ENCODE measurements around the gene RETN.

The RETN gene

GRCh38 chr19:7685546-7686445 lies 16.9 kb downstream of the RETN start:
- DNase-seq (ENCODE audit: low spot score), result no peak

GRCh38 chr19:7687177-7687576 lies 18.3 kb downstream of the RETN start:
- no peak for DNase-seq (ENCODE audit: low spot score)

DNA sequence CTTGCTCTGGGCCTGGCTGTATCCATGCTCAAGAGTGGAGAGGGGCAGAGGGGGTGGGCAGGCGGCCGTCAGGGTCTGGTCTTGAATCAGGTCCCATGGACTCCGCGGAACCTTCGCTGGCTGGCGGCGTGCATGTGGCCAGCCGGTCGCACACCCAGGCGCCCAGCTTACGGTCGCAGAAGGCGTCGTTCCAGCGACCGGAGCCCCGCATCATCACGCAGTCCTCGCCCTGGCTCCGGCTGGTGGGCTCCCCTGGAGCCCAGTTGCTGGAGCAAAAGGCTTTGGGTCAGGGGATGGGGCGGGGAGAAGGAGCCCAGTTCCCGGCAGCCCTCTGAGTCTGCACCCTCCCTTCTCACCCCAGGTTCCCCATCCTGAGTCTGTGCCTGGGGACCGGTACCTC lies 20.3 kb downstream of the RETN start:
- no peak for DNase-seq (ENCODE audit: low spot score)

GRCh38 chr19:7690779-7691258 lies 22.0 kb downstream of the RETN start:
- no peak for DNase-seq (ENCODE audit: low spot score)

- DNase-seq (ENCODE audit: low spot score), result no peak
Observed at GRCh38 chr19:7691497-7691896, 22.6 kb downstream of the RETN start.

DNA sequence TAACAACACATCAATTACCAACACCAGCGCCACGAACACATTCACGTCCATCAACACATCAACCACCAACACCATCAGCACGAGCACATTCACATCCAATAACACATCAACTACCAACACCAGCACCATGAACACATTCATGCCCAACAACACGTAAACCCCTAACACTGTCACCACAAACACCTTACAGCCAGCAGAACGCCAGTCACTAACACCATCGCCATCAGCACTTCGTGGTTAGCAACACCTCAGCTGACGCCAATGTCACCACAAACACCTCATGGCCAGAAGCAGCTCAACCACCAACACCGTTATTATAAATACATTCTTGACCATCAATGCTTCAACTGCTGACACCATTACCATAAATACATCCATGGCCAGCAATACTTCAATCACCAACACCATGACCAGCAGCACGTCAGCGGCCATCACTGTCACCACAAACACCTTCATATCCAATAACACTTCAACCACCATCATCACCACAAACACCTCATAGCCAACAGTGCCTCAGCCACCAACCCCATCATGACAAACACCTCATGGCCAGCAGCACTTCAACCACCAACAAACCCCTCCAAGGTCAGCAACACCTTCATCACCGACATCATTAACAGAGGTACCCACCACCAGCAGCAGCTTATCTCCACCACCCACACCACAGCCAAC lies 23.7 kb downstream of the RETN start:
- DNase-seq (ENCODE audit: low spot score), result no peak

DNA sequence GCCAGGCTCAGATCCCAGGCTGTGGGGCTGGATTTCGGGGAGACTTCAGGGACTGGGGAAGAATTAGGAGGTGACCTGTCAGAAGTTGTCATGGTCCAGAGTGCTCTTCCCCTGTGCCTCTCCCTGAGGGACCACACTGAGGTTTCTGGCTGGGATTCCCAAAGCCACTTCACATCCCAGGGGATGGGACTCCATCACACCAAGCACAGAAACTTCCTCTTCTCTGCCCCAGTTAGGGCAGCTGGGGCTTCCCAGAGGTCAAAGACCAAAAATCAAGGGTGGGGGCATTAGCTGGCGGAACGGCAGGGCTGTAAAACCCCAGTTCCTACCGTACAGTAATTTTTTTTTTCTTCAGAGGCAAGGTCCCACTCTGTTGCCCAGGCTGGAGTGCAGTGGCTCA lies 25.6 kb downstream of the RETN start:
- no peak for DNase-seq (ENCODE audit: low spot score)

- DNase-seq (ENCODE audit: low spot score), result no peak
Observed at GRCh38 chr19:7697721-7698287, 29.0 kb downstream of the RETN start.

- no peak for DNase-seq (ENCODE audit: low spot score)
Observed at GRCh38 chr19:7698583-7698982, 29.7 kb downstream of the RETN start.

DNA sequence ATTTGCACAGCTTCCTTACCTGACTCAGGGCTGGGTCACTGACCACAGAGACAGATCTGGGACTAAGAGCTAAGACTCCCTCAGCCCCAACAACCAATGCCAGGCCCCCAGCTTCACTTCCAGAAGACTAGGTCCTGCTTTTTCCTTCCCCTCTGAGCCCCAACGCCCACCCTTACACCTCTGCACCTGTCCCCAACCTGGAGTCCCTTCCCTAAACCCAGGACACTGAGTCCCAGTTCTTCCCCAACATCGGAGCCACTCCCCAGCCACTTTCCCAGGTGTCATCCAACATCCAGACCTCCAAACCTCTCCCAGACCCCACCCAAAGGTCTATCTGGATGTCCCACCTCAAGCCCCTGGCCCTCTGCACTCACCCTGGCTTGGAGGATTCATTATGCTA lies 30.2 kb downstream of the RETN start:
- DNase-seq (ENCODE audit: low spot score), result no peak

DNA sequence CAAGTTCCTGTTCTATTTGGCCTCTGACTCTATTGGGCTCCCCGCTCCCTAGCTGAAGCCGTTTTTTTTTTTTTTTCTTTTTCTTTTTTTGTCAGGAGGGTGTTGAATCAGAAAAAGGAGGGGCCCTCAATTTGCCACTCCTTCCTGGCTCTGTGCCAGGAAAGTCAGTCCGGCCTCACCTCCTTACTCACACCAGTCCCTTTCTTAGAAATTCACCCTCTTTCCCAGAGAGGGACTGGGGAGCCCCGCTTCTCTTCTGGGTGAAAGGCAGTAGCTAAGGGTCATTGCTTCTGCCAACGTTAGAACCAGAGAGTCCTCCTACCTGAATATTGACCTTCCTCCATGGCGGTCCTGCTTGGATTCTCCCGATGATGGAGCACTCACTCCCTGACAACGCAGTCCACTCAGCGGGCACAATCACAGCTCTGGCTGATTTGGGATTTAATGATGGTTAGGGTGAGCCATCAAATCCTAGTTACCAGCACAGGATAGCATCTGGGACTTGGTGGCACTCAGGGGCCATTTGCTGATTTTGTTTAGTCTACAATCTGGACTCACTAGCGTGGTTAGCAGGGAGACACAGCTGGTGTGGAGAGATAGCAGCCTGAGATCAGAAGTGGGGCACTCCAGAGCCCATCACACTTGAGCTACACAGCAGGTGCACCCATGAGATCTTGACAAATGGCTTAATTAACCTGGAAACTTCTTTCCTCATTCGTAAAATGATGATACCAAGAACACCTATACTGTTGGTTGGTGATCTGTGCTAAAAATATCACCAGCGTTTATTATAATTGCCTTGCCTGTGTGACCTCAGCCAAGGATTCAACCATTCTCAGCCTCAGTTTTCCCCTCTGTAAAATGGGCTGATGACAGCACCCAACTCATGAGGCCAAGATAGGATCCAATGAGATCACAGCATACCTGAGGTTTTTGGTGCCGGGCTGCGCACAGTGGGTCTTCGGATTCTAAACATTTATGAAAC lies 30.9 kb downstream of the RETN start:
- DNase-seq (ENCODE audit: low spot score), result no peak

DNA sequence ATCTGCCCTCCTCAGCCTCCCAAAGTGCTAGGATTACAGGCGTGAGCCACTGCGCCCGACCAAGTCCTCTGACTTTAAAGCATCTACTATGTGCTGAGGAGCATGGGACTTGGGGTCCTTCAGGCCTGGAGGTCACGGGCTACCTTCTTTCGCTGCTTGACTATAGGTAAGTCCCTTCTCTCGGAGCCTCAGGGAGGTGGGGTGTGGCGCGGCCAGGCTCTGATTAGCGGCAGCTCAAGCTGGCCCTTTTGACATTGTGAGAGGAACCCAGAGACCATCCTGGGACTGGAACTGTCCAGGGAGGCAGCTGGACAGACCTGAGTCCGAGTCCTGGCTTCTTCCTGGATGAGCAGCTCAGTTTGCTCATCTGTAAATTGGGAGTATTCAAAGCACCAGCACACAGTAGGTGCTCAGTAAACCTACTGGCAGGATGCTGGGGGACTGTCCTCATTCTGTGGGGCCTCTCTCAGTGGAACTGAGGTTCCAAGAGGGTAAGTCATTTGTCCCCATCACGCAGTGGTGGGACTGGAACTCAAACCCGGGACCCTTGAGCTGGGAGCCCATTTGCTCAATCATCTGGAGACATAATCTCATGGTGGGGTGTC lies 32.3 kb downstream of the RETN start:
- DNase-seq (ENCODE audit: low spot score), result no peak

DNA sequence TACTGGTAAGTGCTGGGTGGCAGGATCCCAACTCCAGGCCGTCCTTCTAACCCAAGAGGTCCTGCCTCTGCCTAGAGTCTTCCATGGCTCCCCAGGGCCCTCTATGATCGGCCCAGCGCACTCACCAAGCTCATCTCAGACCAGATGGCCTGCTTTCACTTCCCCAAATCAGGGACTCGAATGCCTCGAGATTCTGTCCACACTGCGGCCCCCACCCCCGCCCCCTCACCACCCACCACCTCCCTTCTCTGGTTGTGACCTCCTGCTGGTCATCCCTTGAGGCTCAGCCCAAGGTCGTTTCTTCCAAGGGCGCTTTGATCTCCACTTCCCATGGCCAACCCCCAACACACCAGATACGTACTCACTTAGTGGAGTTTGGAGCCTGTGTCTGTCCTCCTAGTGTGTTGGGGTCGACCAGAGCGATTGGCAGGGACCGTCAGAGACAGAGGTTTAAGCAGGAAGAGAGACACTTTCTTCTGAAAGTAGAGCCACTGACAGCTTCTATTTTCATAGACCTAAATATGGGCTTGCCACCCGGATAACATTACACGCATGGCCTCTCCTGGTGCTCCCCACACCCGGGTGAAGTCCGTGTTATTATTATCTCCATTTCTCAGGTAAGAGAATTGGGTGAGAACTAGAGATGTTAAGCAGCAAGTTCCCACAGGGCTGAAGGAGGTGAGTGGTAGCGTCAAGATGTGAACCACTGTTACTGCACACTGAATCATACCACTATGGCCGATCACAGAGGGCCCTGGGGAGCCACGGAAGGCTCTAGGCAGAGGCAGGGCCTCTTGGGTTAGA lies 33.0 kb downstream of the RETN start, which contains the start of gene FCER2:
TSS of gene FCER2 (minus strand) at position 478 of the 804 bp plus-strand sequence. CDS start 2,371 bp downstream, outside the sequence.
- DNase-seq (ENCODE audit: low spot score), result no peak

DNA sequence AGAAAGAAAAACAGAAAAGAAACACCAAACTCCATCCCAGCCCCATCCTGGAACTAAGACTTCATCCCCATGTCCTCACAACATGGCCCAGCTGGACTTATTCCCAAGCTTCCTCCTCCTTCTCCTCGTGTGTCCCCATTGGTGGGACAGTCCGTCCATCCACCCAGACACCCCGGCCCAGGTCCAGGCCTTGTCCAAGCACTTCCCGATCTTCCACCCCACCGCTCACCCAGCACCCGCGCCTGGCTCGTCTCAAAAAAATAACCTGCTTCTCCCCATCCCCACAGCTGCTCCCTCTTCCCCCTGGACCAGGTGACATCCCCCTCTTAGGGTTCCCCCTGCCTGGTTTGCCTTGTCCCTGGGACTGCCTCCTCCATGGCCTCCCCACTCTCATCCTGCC lies 34.5 kb downstream of the RETN start:
- no peak for DNase-seq (ENCODE audit: low spot score)

DNA sequence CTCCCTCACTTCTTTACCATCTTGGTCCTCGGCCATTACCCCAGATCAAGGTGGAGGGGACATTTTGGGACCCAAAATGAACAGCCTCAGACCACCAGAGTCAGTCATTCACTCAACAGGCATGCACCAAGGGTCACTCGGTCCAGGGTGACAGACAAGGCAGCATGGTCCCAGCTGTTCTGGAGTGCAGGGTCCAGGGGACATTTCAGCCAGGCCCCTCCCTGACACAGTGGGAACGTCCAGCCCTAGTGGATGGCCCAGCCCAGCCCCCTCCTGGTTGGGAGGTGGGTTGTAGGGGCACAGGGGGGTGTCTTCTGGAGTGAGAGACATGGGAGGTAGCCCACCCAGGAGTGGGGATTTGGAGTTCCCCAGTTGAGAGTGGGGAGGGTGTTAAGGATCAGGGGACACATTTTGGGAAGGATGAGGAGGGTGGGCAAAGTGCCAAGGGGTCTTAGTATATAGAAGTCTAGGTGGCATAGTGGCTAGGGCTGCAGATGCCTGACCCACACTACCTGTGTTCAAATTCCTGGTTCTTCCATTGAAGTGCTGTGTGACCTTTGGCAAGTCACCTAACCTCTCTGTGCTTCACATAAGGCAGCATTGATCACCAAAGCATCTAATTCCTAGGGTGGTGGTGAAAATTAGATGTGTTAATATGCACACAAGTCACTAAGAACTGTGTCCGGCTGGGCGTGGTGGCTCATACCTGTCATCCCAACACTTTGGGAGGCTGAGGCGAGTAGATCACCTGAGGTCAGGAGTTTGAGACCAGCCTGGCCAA lies 35.6 kb downstream of the RETN start:
- no peak for DNase-seq (ENCODE audit: low spot score)

DNA sequence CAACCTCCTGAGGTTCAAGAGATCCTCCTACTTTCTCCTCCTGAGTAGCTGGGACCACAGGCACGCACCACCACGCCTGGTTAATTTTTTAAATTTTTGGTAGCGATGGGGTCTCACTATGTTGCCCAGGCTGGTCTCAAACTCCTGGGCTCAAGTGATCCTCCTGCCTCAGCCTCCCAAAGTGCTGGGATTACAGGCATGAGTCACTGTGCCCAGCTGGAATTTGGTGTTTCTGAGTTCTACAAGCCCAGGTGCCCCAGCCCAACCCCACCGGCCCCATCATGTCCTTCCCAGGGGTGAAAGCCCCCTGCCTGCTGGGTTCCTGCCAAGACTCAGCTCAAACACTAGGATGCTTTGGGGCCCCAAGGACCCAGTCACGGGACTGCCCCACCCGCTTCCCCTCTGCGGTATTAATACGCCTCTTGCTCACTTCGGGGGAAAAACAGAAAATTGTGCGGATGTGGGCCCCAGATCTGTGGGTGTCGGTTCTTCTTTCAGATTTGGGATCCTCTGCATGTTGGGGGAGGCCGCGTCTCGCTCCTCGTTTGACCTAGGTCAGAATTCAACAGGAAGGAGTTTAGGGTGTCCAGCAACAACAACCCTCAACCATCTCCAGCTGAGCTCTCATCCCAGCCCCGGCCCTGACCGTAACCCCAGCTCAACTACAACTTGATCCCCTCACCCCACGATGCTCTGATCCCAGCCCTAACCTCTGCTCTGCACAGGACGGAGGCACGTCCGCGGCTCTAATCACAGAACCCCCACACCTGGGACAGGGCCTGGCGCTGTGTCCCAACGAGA lies 36.7 kb downstream of the RETN start:
- no peak for DNase-seq (ENCODE audit: low spot score)

GRCh38 chr19:7706188-7706954 lies 37.5 kb downstream of the RETN start:
- no peak for DNase-seq (ENCODE audit: low spot score)

DNA sequence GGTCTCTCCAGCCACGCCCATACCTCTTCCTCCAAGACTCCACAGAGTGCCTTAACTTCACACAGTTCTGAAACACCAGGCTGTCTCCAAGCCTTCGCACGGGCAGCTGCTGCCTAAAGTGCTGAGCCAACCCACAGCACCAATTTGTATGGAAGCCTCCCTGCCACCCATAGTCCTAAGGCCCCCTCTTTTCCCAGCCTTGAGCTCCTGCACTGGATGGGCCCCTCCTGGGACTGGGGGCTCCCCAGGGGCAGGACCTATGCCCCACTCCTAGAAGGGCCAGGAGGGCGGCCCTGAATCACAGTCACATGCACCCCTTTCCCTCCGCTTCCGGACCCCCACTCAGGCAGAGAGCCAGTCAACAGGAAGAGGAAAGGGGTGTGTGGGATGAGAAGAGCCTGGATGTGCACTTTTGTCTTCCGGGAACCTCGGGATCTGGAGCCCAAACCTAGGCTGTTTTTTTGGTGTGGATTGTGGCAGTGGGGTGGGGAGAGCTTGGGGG lies 38.2 kb downstream of the RETN start:
- no peak for DNase-seq (ENCODE audit: low spot score)
